ENCODE results near the gene SYNJ2. TPM values are rescaled to one million over a fixed set of nuclear protein-coding genes. Genes with fewer than 3 reads are reported as not detected.

Gene SYNJ2
- total and polyA plus RNA-seq, 2 donors (not counting 3 experiments of a cell fraction or from before 2014, with no cell fraction given), result 35.1 to 78.2 TPM

- CTCF ChIA-PET, result interaction anchor here (2.6 kb wide), 1 partner anchor 40 kb away, joined by 22 read pairs; the partner anchor contains the start of gene SYNJ2
- Histone ChIP-seq H3K27me3 (ENCODE audit: control insufficient read depth in 2 of 2, insufficient read depth in 2 of 2, low read length in 2 of 2) (no peaks in the 10 kb centered on the region), H3K4me1 (ENCODE audit: control insufficient read depth, extremely low read depth, insufficient read depth, low read length) (peaks cover 59% of the 10 kb centered on the region), H3K27ac (ENCODE audit: insufficient read depth, low read depth, low read length) (no peak overlapping the region), H3K79me2 (ENCODE audit: control insufficient read depth, insufficient read depth, low read length) (peaks cover 70% of the 10 kb centered on the region), H2AFZ (ENCODE audit: low read depth, low read length) (no peak overlapping the region), H3K36me3 (ENCODE audit: control insufficient read depth in 2 of 2, extremely low read depth in 1 of 2, insufficient read depth in 2 of 2, low read length in 2 of 2) (peaks cover 0 to 2% of the 10 kb centered on the region in 2 experiments), H4K20me1 (replicated peaks; ENCODE audit: control insufficient read depth, extremely low read depth, insufficient read depth, low read length) (no peaks in the 10 kb centered on the region), H3K4me3 (replicated peaks in 1 of 3; ENCODE audit: insufficient read depth in 1 of 3, low read depth in 1 of 3, low read length in 3 of 3) (no peak overlapping the region), H3K4me2 (ENCODE audit: insufficient read depth, low read length) (no peak overlapping the region), H3K9me1 (replicated peaks; ENCODE audit: control insufficient read depth, extremely low read depth, insufficient read depth, low read length) (no peaks in the 10 kb centered on the region), H3K9me3 (replicated peaks; ENCODE audit: control insufficient read depth, insufficient read depth, low read length) (no peaks in the 10 kb centered on the region), H3K9ac (replicated peaks; ENCODE audit: extremely low read depth, insufficient read depth, low read length) (no peak overlapping the region)
- FAIRE-seq (no peak), DNase-seq (ENCODE audit: low read depth, low spot score) (no peak)
- intact Hi-C loops (cut with micrococcal nuclease) (no loop called here), dilution Hi-C loops (cut with MboI; ENCODE audit: extremely low pct_ligation_motif_present, low sequenced_read_pairs) (no loop called here)
- no TSS peak for BruUV-seq (replicated peaks)
- TF ChIP-seq MYC (IDR thresholded peaks at IDR 0.05; ENCODE audit: low read depth, low read length) (no peak), GATA2 (IDR thresholded peaks at IDR 0.05; ENCODE audit: insufficient read depth, insufficient read length, low read depth, low read length) (no peak), POLR2AphosphoS5 (IDR thresholded peaks at IDR 0.05; ENCODE audit: insufficient read depth, low read depth, low read length) (no peak), MAX (IDR thresholded peaks at IDR 0.05; ENCODE audit: insufficient read depth, insufficient read length) (no peak), CTCF (IDR thresholded peaks at IDR 0.05; ENCODE audit: extremely low read depth in 1 of 2, insufficient read depth in 1 of 2, low read depth in 1 of 2, low read length in 2 of 2) (no peak), FOS (IDR thresholded peaks at IDR 0.05; ENCODE audit: borderline replicate concordance, insufficient read depth, low read length) (no peak), EZH2 (IDR thresholded peaks at IDR 0.05; ENCODE audit: borderline replicate concordance, low read depth, low read length, severe bottlenecking) (no peak), JUN (IDR thresholded peaks at IDR 0.05; ENCODE audit: borderline replicate concordance, insufficient read depth, insufficient read length, low read depth) (no peak), POLR2A (IDR thresholded peaks at IDR 0.05; ENCODE audit: low read depth, low read length) (no peak)
- POLR2A ChIA-PET, result no interaction called here
Observed at GRCh38 chr6:158022749-158023596, 41.3 kb downstream of the SYNJ2 start.
